Mesenchymal stem cell (in vitro differentiated cells and primary cell): ENCODE measurements around the gene QKI.
A peak's percentile ranks its signal among the peaks of the same experiment; 100 is the strongest.
"Not testable (repeated sequence)": the region's sequence is repeated elsewhere in the genome, so short reads cannot be mapped to it uniquely, and the experiment has no call there.

Experiments
- DNase-seq: peaks from one replicate; pipeline ENCODE4 v3.0.0-alpha.2; 2013
- H2AFZ ChIP-seq: one replicate; pipeline ENCODE4 v1.6.1; 2013; ENCODE audit warnings: low read depth, mild to moderate bottlenecking, control low read depth, inconsistent platforms, low read length, moderate library complexity
- H2AK5ac ChIP-seq: 2 replicates; pipeline ENCODE4 v1.6.1; 2013; ENCODE audit warnings: low read length, moderate library complexity, mild to moderate bottlenecking, inconsistent platforms; ENCODE audit not compliant: severe bottlenecking
- H2BK120ac ChIP-seq: one replicate; pipeline ENCODE4 v1.6.1; 2013; ENCODE audit warnings: low read depth, mild to moderate bottlenecking, inconsistent platforms, low read length, moderate library complexity
- H2BK12ac ChIP-seq, 2 experiments: one replicate each; pipeline ENCODE4 v1.6.1; 2013; ENCODE audit warnings: inconsistent platforms in 2 of 2, low read length in 2 of 2, mild to moderate bottlenecking in 2 of 2, moderate library complexity in 2 of 2, control low read depth in 1 of 2
- H2BK15ac ChIP-seq: one replicate; pipeline ENCODE4 v1.6.1; 2013; ENCODE audit warnings: mild to moderate bottlenecking, low read depth, inconsistent platforms; ENCODE audit not compliant: poor library complexity, severe bottlenecking
- H2BK5ac ChIP-seq: 2 replicates; pipeline ENCODE4 v1.6.1; 2013; ENCODE audit warnings: low read depth, mild to moderate bottlenecking, low read length, control low read depth, inconsistent platforms; ENCODE audit not compliant: poor library complexity, severe bottlenecking
- H3K14ac ChIP-seq, 2 experiments: one replicate each; pipeline ENCODE4 v1.6.1; 2013; ENCODE audit warnings: inconsistent platforms in 2 of 2, low read length in 2 of 2, control low read depth in 1 of 2, mild to moderate bottlenecking in 1 of 2, moderate library complexity in 1 of 2
- H3K18ac ChIP-seq, 2 experiments: one replicate each; pipeline ENCODE4 v1.6.1; 2013; ENCODE audit warnings: inconsistent platforms in 2 of 2, low read length in 2 of 2, control low read depth in 1 of 2, low read depth in 1 of 2, mild to moderate bottlenecking in 1 of 2
- H3K23ac ChIP-seq, 2 experiments: one replicate each; pipeline ENCODE4 v1.6.1; 2013; ENCODE audit warnings: inconsistent platforms in 2 of 2, low read length in 2 of 2, mild to moderate bottlenecking in 2 of 2, moderate library complexity in 2 of 2, control low read depth in 1 of 2
- H3K27ac ChIP-seq: 2 replicates; pipeline ENCODE4 v1.5.1; 2013; ENCODE audit warnings: mild to moderate bottlenecking, moderate library complexity, low read length, control low read depth, inconsistent platforms; ENCODE audit not compliant: poor library complexity, severe bottlenecking
- H3K27me3 ChIP-seq, 2 experiments: 2 replicates each; pipeline versions ENCODE4 v1.6.1 to v1.7.0; 2013; ENCODE audit warnings: low read length in 2 of 2, mild to moderate bottlenecking in 2 of 2, moderate library complexity in 2 of 2, control low read depth in 1 of 2, inconsistent platforms in 1 of 2; ENCODE audit not compliant: control insufficient read depth in 1 of 2, insufficient read depth in 1 of 2
- H3K36me3 ChIP-seq, 2 experiments: 2 replicates each; pipeline versions ENCODE4 v1.6.1 to v1.7.0; 2013; ENCODE audit warnings: low read length in 2 of 2, control low read depth in 1 of 2, inconsistent platforms in 1 of 2, low read depth in 1 of 2, mild to moderate bottlenecking in 1 of 2; ENCODE audit not compliant: insufficient read depth in 2 of 2, control insufficient read depth in 1 of 2
- H3K4ac ChIP-seq, 2 experiments: one replicate each; pipeline ENCODE4 v1.6.1; 2013; ENCODE audit warnings: inconsistent platforms in 2 of 2, low read length in 2 of 2, mild to moderate bottlenecking in 2 of 2, moderate library complexity in 2 of 2, control low read depth in 1 of 2, low read depth in 1 of 2
- H3K4me1 ChIP-seq: 2 replicates; pipeline ENCODE4 v1.6.1; 2013; ENCODE audit warnings: low read depth, low read length, control low read depth; ENCODE audit not compliant: control insufficient read depth, insufficient read depth
- H3K4me2 ChIP-seq: 2 replicates; pipeline ENCODE4 v1.6.1; 2013; ENCODE audit warnings: low read length, mild to moderate bottlenecking, inconsistent platforms; ENCODE audit not compliant: poor library complexity, severe bottlenecking
- H3K4me3 ChIP-seq, 2 experiments: 2 replicates each; pipeline versions ENCODE4 v1.5.1 to v1.7.0; 2013; ENCODE audit warnings: low read length in 2 of 2, mild to moderate bottlenecking in 2 of 2, control low read depth in 1 of 2, low read depth in 1 of 2; ENCODE audit not compliant: insufficient read depth in 1 of 2
- H3K79me1 ChIP-seq: replicated peaks from 2 replicates; pipeline ENCODE4 v1.6.1; 2013; ENCODE audit warnings: mild to moderate bottlenecking, control low read depth, low read length, inconsistent platforms; ENCODE audit not compliant: poor library complexity, severe bottlenecking
- H3K9ac ChIP-seq: 2 replicates; pipeline ENCODE4 v1.7.0; 2013; ENCODE audit warnings: mild to moderate bottlenecking, low read length, moderate library complexity
- H3K9me3 ChIP-seq: 2 replicates; pipeline ENCODE4 v1.7.0; 2013; ENCODE audit warnings: mild to moderate bottlenecking, low read length; ENCODE audit not compliant: control insufficient read depth
- H4K8ac ChIP-seq: one replicate; pipeline ENCODE4 v1.6.1; 2013; ENCODE audit warnings: inconsistent platforms, mild to moderate bottlenecking, low read length, moderate library complexity
- H4K91ac ChIP-seq: one replicate; pipeline ENCODE4 v1.6.1; 2013; ENCODE audit warnings: mild to moderate bottlenecking, low read length, inconsistent platforms
- WGBS: methylation state at CpG from one replicate; pipeline ENCODE4 v1.1.7; 2013; ENCODE audit warnings: mixed read lengths; 5-methylcytosine and 5-hydroxymethylcytosine counted together

The QKI gene

GRCh38 chr6:163590132-163590531 is 175.6 kb downstream of the QKI start:
- H4K8ac ChIP-seq, H3K4me3 ChIP-seq, H3K4me2 ChIP-seq, H3K14ac ChIP-seq, H3K27me3 ChIP-seq, H2AFZ ChIP-seq, H3K18ac ChIP-seq, H2BK12ac ChIP-seq, H3K36me3 ChIP-seq, DNase-seq, H3K4me1 ChIP-seq, H3K23ac ChIP-seq, H2BK5ac ChIP-seq, H3K27ac ChIP-seq, H2BK120ac ChIP-seq, H3K9ac ChIP-seq, H2AK5ac ChIP-seq, H2BK15ac ChIP-seq, H3K79me1 ChIP-seq, H3K4ac ChIP-seq: not testable (repeated sequence)
- WGBS = 97% methylated on average over 8 of the region's 9 CpGs
- H4K91ac ChIP-seq = peak overlapping the region; percentile 15
- H3K9me3 ChIP-seq = peaks cover 15% of the 10 kb centered on the region

- H3K4ac ChIP-seq = no peak overlapping the region
- WGBS = 94% methylated on average over 2 of the region's 3 CpGs
Observed at GRCh38 chr6:163592872-163593271, 178.4 kb downstream of the QKI start.

DNA sequence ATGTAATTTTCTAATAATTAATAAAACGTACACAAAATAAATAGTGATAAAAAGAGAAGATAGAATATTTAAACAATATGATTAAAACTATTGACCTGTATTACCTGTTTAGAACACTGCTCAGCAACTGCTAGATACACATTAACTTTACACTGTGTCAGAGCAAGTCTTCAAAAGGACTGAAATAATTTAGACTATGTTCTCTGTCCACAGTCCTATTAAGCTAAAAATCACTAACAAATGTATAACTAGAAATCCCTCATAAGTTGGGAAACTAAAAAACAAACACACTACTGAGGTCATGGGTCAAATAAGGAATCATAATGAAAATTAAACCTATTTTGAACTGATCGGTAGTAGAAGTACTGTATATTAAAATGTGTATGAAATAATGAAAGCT is 181.7 kb downstream of the QKI start:
- Histone ChIP-seq H3K23ac (no peak overlapping the region), H2BK15ac (no peak overlapping the region), H3K14ac (no peak overlapping the region), H3K4me1 (no peaks in the 10 kb centered on the region), H3K36me3 (no peaks in the 10 kb centered on the region), H2BK120ac (no peak overlapping the region), H3K18ac (no peak overlapping the region), H2AFZ (no peak overlapping the region), H3K4me3 (no peak overlapping the region), H2AK5ac (no peak overlapping the region), H3K79me1 (no peaks in the 10 kb centered on the region), H2BK5ac (no peak overlapping the region), H3K9ac (no peak overlapping the region), H3K27me3 (no peaks in the 10 kb centered on the region), H2BK12ac (no peak overlapping the region), H3K27ac (no peak overlapping the region), H3K4ac (no peak overlapping the region), H4K91ac (no peak overlapping the region), H4K8ac (no peak overlapping the region), H3K9me3 (peaks cover 15% of the 10 kb centered on the region), H3K4me2 (no peak overlapping the region)
- WGBS = 100% methylated on average over 1 of the region's 2 CpGs
- no peak for DNase-seq

More at GRCh38 chr6:163592872-163593271, 178.4 kb downstream of the QKI start:
- no peaks in the 10 kb centered on the region for H3K36me3 ChIP-seq
- H3K23ac ChIP-seq = no peak overlapping the region
- H2AK5ac ChIP-seq = no peak overlapping the region
- H2BK120ac ChIP-seq = no peak overlapping the region
- no peak overlapping the region for H3K4me3 ChIP-seq
- no peaks in the 10 kb centered on the region for H3K27me3 ChIP-seq
- no peak overlapping the region for H4K8ac ChIP-seq
- no peak overlapping the region for H2BK15ac ChIP-seq
- no peak overlapping the region for H2BK12ac ChIP-seq
- H2BK5ac ChIP-seq = no peak overlapping the region
- H3K4me1 ChIP-seq = no peaks in the 10 kb centered on the region
- no peak overlapping the region for H3K27ac ChIP-seq
- no peak overlapping the region for H3K14ac ChIP-seq
- H3K18ac ChIP-seq = no peak overlapping the region
- no peak for DNase-seq
- no peaks in the 10 kb centered on the region for H3K79me1 ChIP-seq
- no peak overlapping the region for H2AFZ ChIP-seq
- H3K9me3 ChIP-seq = peaks cover 15% of the 10 kb centered on the region
- H3K4me2 ChIP-seq = no peak overlapping the region
- H4K91ac ChIP-seq = no peak overlapping the region
- no peak overlapping the region for H3K9ac ChIP-seq

DNA sequence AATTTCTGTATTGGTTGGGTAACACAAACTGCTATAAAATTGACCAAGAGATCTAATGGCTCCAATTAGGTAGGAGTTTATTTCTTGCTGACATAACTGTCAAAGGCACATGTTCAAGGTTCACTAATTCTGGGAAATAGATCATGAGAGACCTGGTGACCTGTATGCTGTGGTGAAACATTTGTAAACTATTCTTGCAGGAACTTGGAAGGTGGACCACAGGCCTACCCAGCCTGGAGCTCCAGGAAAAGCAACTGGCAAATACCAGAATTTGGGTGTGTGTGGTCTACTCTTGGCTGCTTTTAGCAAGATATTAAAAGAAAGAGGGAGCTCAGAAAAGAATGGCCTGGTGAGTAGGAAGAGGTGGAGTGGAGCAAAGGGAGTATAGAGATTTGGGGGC is 184.6 kb downstream of the QKI start:
- no peak overlapping the region for H4K91ac ChIP-seq
- H2BK5ac ChIP-seq = no peak overlapping the region
- H3K36me3 ChIP-seq = no peaks in the 10 kb centered on the region
- no peak overlapping the region for H3K9ac ChIP-seq
- H3K4me3 ChIP-seq = no peak overlapping the region
- H3K18ac ChIP-seq = no peak overlapping the region
- peaks cover 0 to 3% of the 10 kb centered on the region in 2 experiments for H3K27me3 ChIP-seq
- H2BK12ac ChIP-seq = no peak overlapping the region
- H4K8ac ChIP-seq = no peak overlapping the region
- no peak overlapping the region for H3K4ac ChIP-seq
- H2BK15ac ChIP-seq = no peak overlapping the region
- H2AK5ac ChIP-seq = no peak overlapping the region
- no peak overlapping the region for H2AFZ ChIP-seq
- no peak overlapping the region for H3K23ac ChIP-seq
- H3K27ac ChIP-seq = no peak overlapping the region
- no peaks in the 10 kb centered on the region for H3K9me3 ChIP-seq
- H3K4me1 ChIP-seq = no peaks in the 10 kb centered on the region
- no peak overlapping the region for H2BK120ac ChIP-seq
- no peak for DNase-seq
- H3K79me1 ChIP-seq = no peaks in the 10 kb centered on the region
- no peak overlapping the region for H3K14ac ChIP-seq
- H3K4me2 ChIP-seq = no peak overlapping the region
